GM21447 (cell line): Measurements from ENCODE around the gene RFC2.
A peak's percentile ranks its signal among the peaks of the same experiment; 100 is the strongest.
"Not testable (repeated sequence)": the region's sequence is repeated elsewhere in the genome, so short reads cannot be mapped to it uniquely, and the experiment has no call there.

Source experiments
- ATAC-seq: cut with Tn5 transposase; IDR thresholded peaks from one replicate; pipeline ENCODE4 v1.9.1; 2021; ENCODE audit not compliant: unreplicated experiment

RFC2 gene

GRCh38 chr7:74283858-74284447, 29.8 kb upstream of the RFC2 start:
- no peak for ATAC-seq

DNA sequence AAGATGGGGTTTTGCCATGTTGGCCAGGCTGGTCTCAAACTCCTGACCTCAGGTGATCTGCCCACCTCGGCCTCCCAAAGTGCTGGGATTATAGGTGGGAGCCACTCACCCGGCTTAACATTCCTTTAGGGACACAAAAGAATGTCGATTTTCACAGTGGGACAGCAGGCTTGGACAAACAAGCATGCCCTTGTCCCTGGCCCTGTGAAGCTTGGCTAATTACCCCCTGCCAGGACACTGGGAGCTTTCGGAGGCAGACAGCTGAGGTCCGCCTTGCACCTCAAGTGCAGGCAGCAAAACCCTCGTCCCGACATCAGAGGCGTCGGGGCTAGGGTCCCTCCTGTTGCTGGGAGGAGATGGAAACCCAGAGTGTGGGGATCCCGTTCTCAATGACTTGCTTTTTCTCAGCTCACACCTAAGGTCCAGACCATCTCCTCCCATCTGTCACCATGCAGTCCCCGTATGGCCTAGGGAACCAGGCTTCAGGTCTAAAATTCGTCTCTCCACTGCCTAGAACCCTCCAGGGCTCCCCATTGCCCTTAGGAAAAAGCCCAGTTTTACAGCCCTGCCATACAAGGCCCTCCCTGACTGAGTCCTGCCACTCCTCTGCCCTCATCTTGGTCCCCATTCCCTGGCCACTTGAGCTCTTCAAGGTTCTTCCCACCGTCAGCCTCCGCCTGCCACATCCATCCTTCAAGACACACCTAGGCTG, 28.7 kb upstream of the RFC2 start:
- ATAC-seq, result no peak

DNA sequence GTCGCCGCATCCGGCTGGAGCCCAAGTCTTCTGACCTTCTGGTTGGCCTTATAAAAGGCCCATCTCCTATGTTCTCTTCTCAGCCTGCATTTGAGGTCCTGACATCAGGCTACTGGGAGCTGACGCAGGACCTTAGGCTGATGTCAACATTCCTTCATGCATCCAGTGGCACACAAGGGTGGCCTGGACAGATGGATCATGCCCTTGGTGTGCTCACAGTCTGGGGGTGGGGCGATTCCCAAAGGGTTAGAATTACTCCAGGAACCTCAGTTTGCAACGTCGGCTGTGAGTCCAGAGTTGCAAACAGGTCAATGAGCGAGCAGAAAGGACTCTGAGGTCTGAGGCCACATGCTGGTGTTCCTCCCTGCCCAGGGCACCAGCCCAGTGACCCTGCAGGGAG, 26.8 kb upstream of the RFC2 start:
- ATAC-seq, result no peak

DNA sequence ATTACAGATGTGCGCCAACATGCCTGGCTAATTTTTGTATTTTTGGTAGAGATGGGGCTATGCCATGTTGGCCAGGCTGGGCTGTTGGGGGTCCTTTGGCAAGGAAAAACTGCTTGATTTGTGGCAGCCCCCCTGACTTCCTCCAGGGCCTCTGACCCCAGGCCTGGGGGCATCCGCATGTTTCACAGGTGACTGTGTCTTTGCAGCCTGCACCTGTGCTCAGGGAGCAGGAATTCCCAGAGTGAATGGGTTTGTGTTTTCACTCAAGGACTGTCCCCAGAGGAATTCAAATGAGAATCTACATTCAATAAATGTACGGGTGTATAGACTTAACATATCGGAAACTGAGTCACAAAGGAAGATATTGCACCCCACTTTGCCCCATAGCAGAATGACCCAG, 23.4 kb upstream of the RFC2 start:
- ATAC-seq, result no peak

- ATAC-seq, result no peak
Measured at GRCh38 chr7:74275401-74275881, 21.2 kb upstream of the RFC2 start.

- ATAC-seq, result peak; percentile 75
Measured at GRCh38 chr7:74272305-74273038, 18.3 kb upstream of the RFC2 start.

- no peak for ATAC-seq
Measured at GRCh38 chr7:74271742-74272141, 17.5 kb upstream of the RFC2 start.

DNA sequence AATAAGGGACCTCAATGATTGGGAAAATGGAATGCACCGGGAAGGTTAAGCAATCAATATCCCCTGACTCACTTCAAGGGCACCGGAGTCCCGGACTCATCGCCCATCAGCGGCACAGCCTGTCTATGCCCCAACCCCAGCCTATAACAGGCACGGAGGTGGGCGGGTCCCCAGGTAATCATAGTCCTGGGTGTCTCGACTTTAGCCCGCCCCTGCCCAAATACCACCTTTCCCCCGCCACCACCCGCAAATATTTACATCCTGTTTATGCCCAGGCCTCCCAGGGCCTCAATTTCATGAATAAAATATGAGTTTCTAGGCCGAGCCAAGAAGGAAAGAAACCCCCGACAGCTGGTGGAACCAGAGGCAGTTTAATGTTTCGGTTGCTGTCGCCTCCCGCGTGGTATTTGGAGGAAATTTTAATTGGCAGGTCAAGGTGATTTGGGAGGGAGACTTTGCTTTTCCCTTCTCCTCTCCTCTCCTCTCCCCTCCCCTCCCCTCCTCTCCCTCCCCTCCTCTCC, 15.6 kb upstream of the RFC2 start:
- ATAC-seq, result no peak

GRCh38 chr7:74267756-74268565, 13.8 kb upstream of the RFC2 start:
- ATAC-seq, result no peak

DNA sequence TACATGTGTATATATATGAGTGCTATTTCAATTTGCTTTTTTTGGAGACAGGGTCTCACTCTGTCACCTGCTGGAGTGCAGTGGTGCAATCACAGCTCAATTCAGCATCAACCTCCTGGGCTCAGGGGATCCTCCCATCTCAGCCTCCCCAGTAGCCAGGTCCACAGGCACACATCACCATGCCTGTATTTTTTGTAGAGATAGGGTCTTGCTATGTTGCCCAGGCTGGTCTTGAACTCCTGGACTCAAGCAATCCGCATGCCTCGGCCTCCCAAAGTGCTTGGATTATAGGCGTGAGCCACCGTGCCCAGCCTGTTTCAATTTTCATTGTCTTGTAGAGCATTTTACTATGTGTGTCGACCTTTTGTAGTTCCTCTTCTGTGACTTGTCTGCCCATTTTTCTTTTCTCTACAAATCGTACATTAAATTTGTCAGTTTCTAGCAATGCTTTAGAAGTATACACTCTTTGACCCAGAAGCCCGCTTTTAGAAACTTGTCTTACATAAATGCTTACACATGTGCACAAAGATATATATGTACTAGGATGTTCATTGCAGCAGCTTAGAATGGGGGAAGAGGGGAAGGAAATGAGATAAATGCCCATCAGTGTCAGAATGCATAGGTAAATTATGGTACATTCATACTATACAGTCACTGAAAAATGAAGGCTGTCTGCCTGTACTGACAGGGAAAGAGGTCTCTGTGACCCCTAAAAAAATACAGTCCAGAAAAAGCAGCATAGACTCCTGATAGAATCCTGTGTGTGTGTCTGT, 12.2 kb upstream of the RFC2 start:
- no peak for ATAC-seq

DNA sequence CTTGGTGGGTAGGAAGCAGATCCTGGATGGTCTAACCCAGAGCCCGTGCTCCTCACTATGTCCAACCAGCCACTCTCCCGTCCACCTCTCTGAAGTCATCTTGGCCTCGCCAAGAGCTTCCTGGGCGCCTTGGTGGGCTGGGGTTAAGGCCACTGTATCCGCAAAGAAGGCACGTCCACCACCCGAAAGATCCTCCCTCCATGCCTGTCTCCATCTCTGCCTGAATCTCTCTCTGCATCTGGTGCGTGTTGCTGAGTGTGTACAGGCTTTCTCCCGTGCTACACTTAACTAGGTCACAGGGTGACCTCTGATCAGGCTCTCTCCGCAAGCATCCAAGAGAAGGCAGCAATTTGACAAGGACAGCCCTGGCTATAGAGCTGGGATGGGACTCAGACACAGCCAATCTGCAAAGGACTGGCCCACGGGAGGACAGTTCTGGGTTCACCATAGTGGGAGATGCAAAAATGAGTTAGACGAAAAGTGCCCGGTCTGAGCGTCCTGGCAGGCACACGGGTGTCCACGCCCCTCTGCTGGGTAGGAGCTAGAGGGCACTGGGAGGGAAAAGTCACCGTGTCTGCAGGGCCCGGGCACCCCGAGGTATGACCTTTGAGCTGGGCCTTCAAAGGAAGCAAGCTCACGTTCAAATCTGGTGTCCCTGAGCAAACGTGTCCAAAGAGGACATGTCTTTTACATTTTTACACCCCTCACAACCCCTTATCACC, 9.4 kb upstream of the RFC2 start:
- no peak for ATAC-seq

GRCh38 chr7:74262639-74263398, 8.6 kb upstream of the RFC2 start:
- ATAC-seq, result no peak

GRCh38 chr7:74258639-74259038, 4.4 kb upstream of the RFC2 start:
- ATAC-seq, result no peak

- ATAC-seq, result no peak
Measured at GRCh38 chr7:74256491-74257408, 2.6 kb upstream of the RFC2 start.

- not testable (repeated sequence) for ATAC-seq
Measured at GRCh38 chr7:74255461-74255860, 1.3 kb upstream of the RFC2 start.

DNA sequence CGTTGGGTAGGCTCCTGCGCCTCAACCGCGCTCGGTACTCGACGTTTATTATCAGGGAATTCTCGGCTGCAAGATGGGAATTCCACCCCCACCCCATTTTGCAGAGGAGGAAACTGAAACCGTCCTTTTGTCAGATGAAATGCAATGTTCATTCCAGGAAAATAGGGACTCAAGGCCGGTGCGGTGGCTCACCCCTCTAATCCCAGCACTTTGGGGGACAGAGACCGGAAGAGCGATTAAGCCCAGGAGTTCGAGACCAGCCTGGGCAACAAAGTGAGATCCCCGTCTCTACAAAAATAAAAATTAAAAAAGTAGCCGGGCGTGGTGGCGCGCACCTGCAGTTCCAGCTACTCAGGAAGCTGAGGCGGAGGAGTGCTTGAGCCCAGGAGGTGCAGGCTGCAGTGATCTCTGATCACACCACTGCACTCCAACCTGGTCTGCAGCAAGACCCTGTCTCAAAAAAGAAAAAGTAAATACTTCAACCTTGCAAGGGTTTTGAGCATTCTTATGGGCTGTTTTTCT, 720 bp upstream of the RFC2 start:
- ATAC-seq, result no peak

DNA sequence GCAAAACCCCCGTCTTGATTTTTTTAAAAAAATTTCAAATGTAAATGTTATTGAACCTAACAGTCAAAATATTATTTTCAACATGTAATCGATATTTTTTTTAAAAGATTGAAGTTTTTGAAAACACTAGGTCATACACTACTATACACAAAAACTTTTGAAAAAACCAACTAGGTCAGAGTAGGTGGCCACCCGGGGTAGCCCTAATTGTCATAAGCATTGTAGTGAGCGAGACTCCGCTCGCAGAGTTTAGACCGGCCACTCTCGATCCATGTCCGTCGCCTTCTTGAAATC, 417 bp downstream of the RFC2 start:
- ATAC-seq, result no peak

- ATAC-seq, result no peak
Measured at GRCh38 chr7:74253331-74253730, 868 bp downstream of the RFC2 start.
